Gastroesophageal sphincter (tissue), 3 donors: Measurements from ENCODE around the gene CISD3.

Experiments
- CTCF ChIP-seq, 4 experiments: fragments of 200-600 bp in 2 of 4; fragments of 450-650 bp in 2 of 4; sonication (generic) in 1 of 4; IDR thresholded peaks; one replicate each; pipeline ENCODE4 v1.5.1; 2017 to 2019; ENCODE audit warnings: antibody characterized with exemption in 4 of 4, mild to moderate bottlenecking in 2 of 4, moderate library complexity in 2 of 4
- EP300 ChIP-seq: sonication (generic); formaldehyde crosslinking; IDR thresholded peaks from one replicate; pipeline ENCODE4 v1.6.1; 2017; ENCODE audit warnings: antibody characterized with exemption, mild to moderate bottlenecking
- POLR2AphosphoS5 ChIP-seq: sonication (generic); formaldehyde crosslinking; IDR thresholded peaks from one replicate; pipeline ENCODE4 v1.6.1; 2017; ENCODE audit warnings: antibody characterized with exemption

GRCh38 chr17:38693700-38694329, 36.3 kb upstream of the CISD3 start:
- TF ChIP-seq POLR2AphosphoS5, result peak; percentile 85
- TF ChIP-seq CTCF (IDR thresholded peaks at IDR 0.05), result peak in 1 of 4 experiments; percentile 20
- TF ChIP-seq EP300, result no peak
